ENCODE results near the gene DIDO1. TPM values are rescaled to one million over a fixed set of nuclear protein-coding genes. Genes with fewer than 3 reads are reported as not detected.

Gene DIDO1
- total and polyA plus RNA-seq, 2 of the 13 experiments (the other 11 are each of a cell fraction or from before 2014, with no cell fraction given) = 75.0 to 75.1 TPM

- peak; percentile 49 for TF ChIP-seq ZNF768 (CRISPR knock-in tag; IDR thresholded peaks at IDR 0.05)
- peak; percentile 24; the same call in 1 of the 2 replicates for TF ChIP-seq HOXA3 (CRISPR knock-in tag; IDR thresholded peaks at IDR 0.05)
- no peak for TF ChIP-seq SETDB1 (CRISPR knock-in tag; IDR thresholded peaks at IDR 0.05; ENCODE audit: borderline replicate concordance)
- TF ChIP-seq DMTF1 (CRISPR knock-in tag; IDR thresholded peaks at IDR 0.05) = no peak
- TF ChIP-seq HES4 (CRISPR knock-in tag; IDR thresholded peaks at IDR 0.05; ENCODE audit: borderline replicate concordance) = peak; percentile 15; the same call in 1 of the 2 replicates
- no peak for TF ChIP-seq BCL3 (CRISPR knock-in tag; IDR thresholded peaks at IDR 0.05)
- TF ChIP-seq ZSCAN30 (CRISPR knock-in tag; IDR thresholded peaks at IDR 0.05) = no peak; the same call in 1 of the 2 replicates
- TF ChIP-seq ZNF713 (CRISPR knock-in tag; IDR thresholded peaks at IDR 0.05) = peak; percentile 13; the same call in 1 of the 2 replicates
- TF ChIP-seq ZBTB46 (CRISPR knock-in tag; IDR thresholded peaks at IDR 0.05; ENCODE audit: borderline replicate concordance) = 0 out of 2 replicates have a peak, but pooled peaks have one; percentile 3
- no peak for TF ChIP-seq ZNF446 (CRISPR knock-in tag; IDR thresholded peaks at IDR 0.05)
- no peak; the same call in 1 of the 2 replicates for TF ChIP-seq KLF12 (CRISPR knock-in tag; IDR thresholded peaks at IDR 0.05; ENCODE audit: borderline replicate concordance)
- no peak; the same call in 1 of the 2 replicates for TF ChIP-seq IRF9 (CRISPR knock-in tag; IDR thresholded peaks at IDR 0.05; ENCODE audit: borderline replicate concordance)
- no peak for TF ChIP-seq EZH2 (conservative IDR thresholded peaks at IDR 0.05; ENCODE audit: low read depth, low read length)
- TF ChIP-seq ZNF816 (CRISPR knock-in tag; IDR thresholded peaks at IDR 0.05; ENCODE audit: borderline replicate concordance) = no peak
- no peak for TF ChIP-seq ZBTB25 (CRISPR knock-in tag; IDR thresholded peaks at IDR 0.05)
- TF ChIP-seq MYNN (CRISPR knock-in tag; IDR thresholded peaks at IDR 0.05; ENCODE audit: low read depth) = 0 out of 2 replicates have a peak, but pooled peaks have one; percentile 15
- TF ChIP-seq ZNF10 (CRISPR knock-in tag; IDR thresholded peaks at IDR 0.05; ENCODE audit: borderline replicate concordance, low read depth) = no peak
- TF ChIP-seq SOX6 (IDR thresholded peaks at IDR 0.05) = no peak
- peak; percentile 77 for TF ChIP-seq SOX6 (CRISPR knock-in tag; IDR thresholded peaks at IDR 0.05)
- peak; percentile 86; the same call in 1 of the 2 replicates for TF ChIP-seq ZNF354B (CRISPR knock-in tag; IDR thresholded peaks at IDR 0.05)
- TF ChIP-seq NCOA2 (CRISPR knock-in tag; IDR thresholded peaks at IDR 0.05) = no peak; the same call in 1 of the 2 replicates
Observed at GRCh38 chr20:62952968-62953838, 26.9 kb upstream of the DIDO1 start (continued).

Data from HepG2 (cell line).